ENCODE measurements around the gene LGALS4. TPM values are rescaled to one million over a fixed set of nuclear protein-coding genes. Genes with fewer than 3 reads are reported as not detected.

LGALS4 gene
- total and polyA plus RNA-seq, 9 of the 15 experiments (the other 6 are each of a cell fraction or from before 2014, with no cell fraction given) = 0.08 to 1.1 (median 0.30) TPM; not detected in 3

DNA sequence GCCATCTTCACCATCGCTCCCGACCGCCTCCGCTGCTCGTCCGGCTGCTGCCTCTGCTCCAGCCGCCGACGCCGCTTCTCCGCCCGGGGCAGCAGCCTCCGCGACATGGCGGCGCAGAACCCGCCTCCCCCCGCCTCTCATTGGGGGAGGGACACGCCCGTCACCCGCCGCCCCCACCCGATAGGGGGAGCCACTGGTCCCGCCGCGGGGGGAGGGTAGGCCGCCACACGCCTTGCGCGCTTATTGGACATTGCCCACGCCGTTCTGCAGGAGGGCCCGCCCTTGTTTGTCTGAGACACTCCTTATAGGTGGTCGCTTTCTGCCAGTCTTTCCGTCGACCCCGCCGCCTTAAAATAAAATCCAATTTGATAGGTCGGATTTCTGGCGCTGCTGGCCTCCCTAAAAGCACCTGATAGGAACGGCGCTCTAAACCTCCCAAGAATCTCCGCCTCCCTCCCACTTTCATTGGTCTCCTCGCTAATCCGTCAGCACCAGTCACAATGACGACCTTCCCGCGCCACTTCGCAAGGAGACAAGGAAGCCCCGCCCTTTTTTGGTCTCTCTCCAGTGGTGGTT lies 37.2 kb upstream of the LGALS4 start, which contains the start of gene HNRNPL (continued):
- TF ChIP-seq, protein P1, sequence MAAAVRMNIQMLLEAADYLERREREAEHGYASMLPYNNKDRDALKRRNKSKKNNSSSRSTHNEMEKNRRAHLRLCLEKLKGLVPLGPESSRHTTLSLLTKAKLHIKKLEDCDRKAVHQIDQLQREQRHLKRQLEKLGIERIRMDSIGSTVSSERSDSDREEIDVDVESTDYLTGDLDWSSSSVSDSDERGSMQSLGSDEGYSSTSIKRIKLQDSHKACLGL (CRISPR knock-in tag; IDR thresholded peaks at IDR 0.05; ENCODE audit: borderline replicate concordance, poor library complexity, severe bottlenecking) = no peak
- TF ChIP-seq, protein P2, sequence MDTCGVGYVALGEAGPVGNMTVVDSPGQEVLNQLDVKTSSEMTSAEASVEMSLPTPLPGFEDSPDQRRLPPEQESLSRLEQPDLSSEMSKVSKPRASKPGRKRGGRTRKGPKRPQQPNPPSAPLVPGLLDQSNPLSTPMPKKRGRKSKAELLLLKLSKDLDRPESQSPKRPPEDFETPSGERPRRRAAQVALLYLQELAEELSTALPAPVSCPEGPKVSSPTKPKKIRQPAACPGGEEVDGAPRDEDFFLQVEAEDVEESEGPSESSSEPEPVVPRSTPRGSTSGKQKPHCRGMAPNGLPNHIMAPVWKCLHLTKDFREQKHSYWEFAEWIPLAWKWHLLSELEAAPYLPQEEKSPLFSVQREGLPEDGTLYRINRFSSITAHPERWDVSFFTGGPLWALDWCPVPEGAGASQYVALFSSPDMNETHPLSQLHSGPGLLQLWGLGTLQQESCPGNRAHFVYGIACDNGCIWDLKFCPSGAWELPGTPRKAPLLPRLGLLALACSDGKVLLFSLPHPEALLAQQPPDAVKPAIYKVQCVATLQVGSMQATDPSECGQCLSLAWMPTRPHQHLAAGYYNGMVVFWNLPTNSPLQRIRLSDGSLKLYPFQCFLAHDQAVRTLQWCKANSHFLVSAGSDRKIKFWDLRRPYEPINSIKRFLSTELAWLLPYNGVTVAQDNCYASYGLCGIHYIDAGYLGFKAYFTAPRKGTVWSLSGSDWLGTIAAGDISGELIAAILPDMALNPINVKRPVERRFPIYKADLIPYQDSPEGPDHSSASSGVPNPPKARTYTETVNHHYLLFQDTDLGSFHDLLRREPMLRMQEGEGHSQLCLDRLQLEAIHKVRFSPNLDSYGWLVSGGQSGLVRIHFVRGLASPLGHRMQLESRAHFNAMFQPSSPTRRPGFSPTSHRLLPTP (IDR thresholded peaks at IDR 0.05; ENCODE audit: borderline replicate concordance, extremely low read depth, insufficient read length) = no peak
- TF ChIP-seq TARDBP (IDR thresholded peaks at IDR 0.05) (no peak), BRD9 (IDR thresholded peaks at IDR 0.05; ENCODE audit: low read depth, partially characterized antibody) (no peak), ZNF239 (CRISPR knock-in tag; IDR thresholded peaks at IDR 0.05) (no peak), IFI16 (CRISPR knock-in tag; IDR thresholded peaks at IDR 0.05) (no peak), ZNF354B (CRISPR knock-in tag; IDR thresholded peaks at IDR 0.05) (no peak), ARID2 (IDR thresholded peaks at IDR 0.05) (no peak), GTF2E2 (tag; IDR thresholded peaks at IDR 0.05) (no peak; the same call in 1 of the 2 replicates), ZNF347 (CRISPR knock-in tag; IDR thresholded peaks at IDR 0.05; ENCODE audit: low read depth) (no peak), SAFB2 (IDR thresholded peaks at IDR 0.05; ENCODE audit: borderline replicate concordance, low read depth, low read length, severe bottlenecking) (no peak), ASH1L (IDR thresholded peaks at IDR 0.05; ENCODE audit: borderline replicate concordance, low read depth, partially characterized antibody) (peak; percentile 98), YBX1 (IDR thresholded peaks at IDR 0.05) (no peak), TCFL5 (CRISPR knock-in tag; conservative IDR thresholded peaks at IDR 0.05) (no peak), ZNF75A (CRISPR knock-in tag; IDR thresholded peaks at IDR 0.05) (no peak), ZNF589 (CRISPR knock-in tag; IDR thresholded peaks at IDR 0.05; ENCODE audit: low read depth) (no peak), POLR2AphosphoS2 (IDR thresholded peaks at IDR 0.05; ENCODE audit: low read length) (peak; percentile 62; the same call in 1 of the 2 replicates)
- TF ChIP-seq, protein P3, sequence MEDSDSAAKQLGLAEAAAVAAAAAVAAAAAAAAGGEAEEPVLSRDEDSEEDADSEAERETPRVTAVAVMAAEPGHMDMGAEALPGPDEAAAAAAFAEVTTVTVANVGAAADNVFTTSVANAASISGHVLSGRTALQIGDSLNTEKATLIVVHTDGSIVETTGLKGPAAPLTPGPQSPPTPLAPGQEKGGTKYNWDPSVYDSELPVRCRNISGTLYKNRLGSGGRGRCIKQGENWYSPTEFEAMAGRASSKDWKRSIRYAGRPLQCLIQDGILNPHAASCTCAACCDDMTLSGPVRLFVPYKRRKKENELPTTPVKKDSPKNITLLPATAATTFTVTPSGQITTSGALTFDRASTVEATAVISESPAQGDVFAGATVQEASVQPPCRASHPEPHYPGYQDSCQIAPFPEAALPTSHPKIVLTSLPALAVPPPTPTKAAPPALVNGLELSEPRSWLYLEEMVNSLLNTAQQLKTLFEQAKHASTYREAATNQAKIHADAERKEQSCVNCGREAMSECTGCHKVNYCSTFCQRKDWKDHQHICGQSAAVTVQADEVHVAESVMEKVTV (CRISPR knock-in tag; IDR thresholded peaks at IDR 0.05) = no peak
- TF ChIP-seq, protein P4, sequence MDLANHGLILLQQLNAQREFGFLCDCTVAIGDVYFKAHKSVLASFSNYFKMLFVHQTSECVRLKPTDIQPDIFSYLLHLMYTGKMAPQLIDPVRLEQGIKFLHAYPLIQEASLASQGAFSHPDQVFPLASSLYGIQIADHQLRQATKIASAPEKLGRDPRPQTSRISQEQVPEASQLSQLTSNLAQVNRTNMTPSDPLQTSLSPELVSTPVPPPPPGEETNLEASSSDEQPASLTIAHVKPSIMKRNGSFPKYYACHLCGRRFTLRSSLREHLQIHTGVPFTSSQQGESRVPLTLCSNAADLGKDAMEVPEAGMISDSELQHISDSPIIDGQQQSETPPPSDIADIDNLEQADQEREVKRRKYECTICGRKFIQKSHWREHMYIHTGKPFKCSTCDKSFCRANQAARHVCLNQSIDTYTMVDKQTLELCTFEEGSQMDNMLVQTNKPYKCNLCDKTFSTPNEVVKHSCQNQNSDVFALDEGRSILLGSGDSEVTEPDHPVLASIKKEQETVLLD (IDR thresholded peaks at IDR 0.05) = no peak
- TF ChIP-seq, protein P5, sequence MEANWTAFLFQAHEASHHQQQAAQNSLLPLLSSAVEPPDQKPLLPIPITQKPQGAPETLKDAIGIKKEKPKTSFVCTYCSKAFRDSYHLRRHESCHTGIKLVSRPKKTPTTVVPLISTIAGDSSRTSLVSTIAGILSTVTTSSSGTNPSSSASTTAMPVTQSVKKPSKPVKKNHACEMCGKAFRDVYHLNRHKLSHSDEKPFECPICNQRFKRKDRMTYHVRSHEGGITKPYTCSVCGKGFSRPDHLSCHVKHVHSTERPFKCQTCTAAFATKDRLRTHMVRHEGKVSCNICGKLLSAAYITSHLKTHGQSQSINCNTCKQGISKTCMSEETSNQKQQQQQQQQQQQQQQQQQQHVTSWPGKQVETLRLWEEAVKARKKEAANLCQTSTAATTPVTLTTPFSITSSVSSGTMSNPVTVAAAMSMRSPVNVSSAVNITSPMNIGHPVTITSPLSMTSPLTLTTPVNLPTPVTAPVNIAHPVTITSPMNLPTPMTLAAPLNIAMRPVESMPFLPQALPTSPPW (CRISPR knock-in tag; IDR thresholded peaks at IDR 0.05) = peak; percentile 98
